GM23248 (cell line): ENCODE data around the gene MNX1.

Experiments
- EZH2 ChIP-seq: fragments of 200-600 bp; sonication (generic); IDR thresholded peaks from 2 replicates; pipeline ENCODE4 v1.6.1; 2018; ENCODE audit warnings: antibody characterized with exemption, mild to moderate bottlenecking; ENCODE audit not compliant: insufficient read depth, poor library complexity, severe bottlenecking
- EZH2phosphoT487 ChIP-seq: fragments of 200-600 bp; sonication (generic); IDR thresholded peaks from 2 replicates; pipeline ENCODE4 v1.6.1; 2018; ENCODE audit warnings: antibody characterized with exemption, moderate library complexity, mild to moderate bottlenecking, low read depth; ENCODE audit not compliant: insufficient read depth

DNA sequence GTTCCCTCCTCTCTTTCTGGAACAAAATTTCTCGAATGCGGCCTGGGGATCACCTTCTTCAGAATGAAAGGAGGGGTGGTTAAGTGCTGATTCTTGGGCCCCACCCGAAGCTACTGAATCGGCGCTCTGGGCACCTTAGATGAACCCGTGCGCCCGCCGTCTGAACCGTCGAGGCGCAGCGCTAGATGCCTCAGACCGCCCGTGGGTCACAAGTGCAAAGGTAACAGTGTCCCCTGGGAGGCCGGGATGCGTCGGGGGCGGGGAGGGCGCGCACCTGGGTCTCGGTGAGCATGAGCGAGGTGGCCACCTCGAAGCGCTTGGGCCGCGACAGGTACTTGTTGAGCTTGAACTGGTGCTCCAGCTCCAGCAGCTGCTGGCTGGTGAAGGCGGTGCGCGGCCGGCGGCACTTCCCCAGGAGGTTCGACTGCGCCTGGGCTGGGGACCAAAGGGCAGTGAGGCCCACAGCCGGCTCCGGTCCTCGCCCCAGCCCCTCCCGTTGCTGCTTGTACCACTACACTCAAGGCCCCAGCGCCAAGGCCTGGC lies 4.2 kb downstream of the MNX1 start:
- peak; percentile 42 for TF ChIP-seq EZH2
- no peak for TF ChIP-seq EZH2phosphoT487
